K562 (cell line): ENCODE results near the gene CEACAM18. TPM values are rescaled to one million over a fixed set of nuclear protein-coding genes. Genes with fewer than 3 reads are reported as not detected.

Experiments used
- BHLHE40 ChIP-seq: IDR thresholded peaks from 2 replicates; pipeline ENCODE4 v1.6.1; 2011; ENCODE audit warnings: low read length, improper control_type of control experiment
- CEBPB ChIP-seq: fragments of 450-650 bp; IDR thresholded peaks from 2 replicates; pipeline ENCODE4 v1.6.1; 2016; ENCODE audit warnings: missing genetic modification characterization, missing compliant biosample characterization
- SMC3 ChIP-seq: conservative IDR thresholded peaks from 2 replicates; pipeline ENCODE4 v1.6.1; 2011; ENCODE audit warnings: low read depth, low read length, improper control_type of control experiment; ENCODE audit not compliant: insufficient read depth
- ZFX ChIP-seq: sonication (generic); formaldehyde crosslinking; IDR thresholded peaks from 2 replicates; pipeline ENCODE4 v1.8.0; 2022; ENCODE audit warnings: mild to moderate bottlenecking, missing genetic modification reagents, moderate library complexity
- ZNF263 ChIP-seq: sonication (generic); formaldehyde crosslinking; IDR thresholded peaks from 2 replicates; pipeline ENCODE4 v1.8.0; 2022; ENCODE audit warnings: mild to moderate bottlenecking, missing genetic modification reagents, borderline replicate concordance
- polyA plus RNA-seq, 8 experiments: library from polyadenylated mRNA; depleted of rRNA in 4 of 8; stranded (reverse) in 5 of 8; unstranded in 3 of 8; fragments of >200 nt; fragmentation: Nextera tagmentation in 2 of 8; fragmentation: Illumina TruSeq in 1 of 8; extraction: Ambion mirVana in 2 of 8; extraction: Trizol in 1 of 8; gene quantifications; 2 replicates each; pipeline versions ENCODE4 v1.2.1 to v1.2.3, GENCODE V29; 2011 to 2014; ENCODE audit warnings: inconsistent platforms in 1 of 8, missing spikeins in 1 of 8
- total RNA-seq, 7 experiments: library from RNA; depleted of rRNA in 6 of 7; stranded (reverse); fragments of >200 nt in 6 of 7; fragmentation: Illumina TruSeq in 2 of 7; extraction: Trizol in 2 of 7; gene quantifications; 2 replicates each; pipeline versions ENCODE4 v1.2.1 to v1.2.3, GENCODE V29; 2011 to 2021; ENCODE audit warnings: low replicate concordance in 1 of 7
- TF ChIP-seq, protein P1 (sequence below): fragments of 200-600 bp; sonication (generic); IDR thresholded peaks from one replicate; pipeline ENCODE4 v1.6.1; 2012; ENCODE audit warnings: mild to moderate bottlenecking, low read depth, low read length, inconsistent platforms
- TF ChIP-seq, protein P2 (sequence below): fragments of 250-450 bp; sonication (Bioruptor Pico); IDR thresholded peaks from 2 replicates; pipeline ENCODE4 v1.4.0; 2020; ENCODE audit warnings: mild to moderate bottlenecking
- TF ChIP-seq, protein P3 (sequence below): sonication (generic); formaldehyde crosslinking; IDR thresholded peaks from 2 replicates; pipeline ENCODE4 v1.8.0; 2023; ENCODE audit warnings: mild to moderate bottlenecking, missing genetic modification reagents

CEACAM18 gene
- total and polyA plus RNA-seq, 9 of the 15 experiments (the other 6 are each of a cell fraction or from before 2014, with no cell fraction given), result 0.08 to 0.24 (median 0.15) TPM; not detected in 3

DNA sequence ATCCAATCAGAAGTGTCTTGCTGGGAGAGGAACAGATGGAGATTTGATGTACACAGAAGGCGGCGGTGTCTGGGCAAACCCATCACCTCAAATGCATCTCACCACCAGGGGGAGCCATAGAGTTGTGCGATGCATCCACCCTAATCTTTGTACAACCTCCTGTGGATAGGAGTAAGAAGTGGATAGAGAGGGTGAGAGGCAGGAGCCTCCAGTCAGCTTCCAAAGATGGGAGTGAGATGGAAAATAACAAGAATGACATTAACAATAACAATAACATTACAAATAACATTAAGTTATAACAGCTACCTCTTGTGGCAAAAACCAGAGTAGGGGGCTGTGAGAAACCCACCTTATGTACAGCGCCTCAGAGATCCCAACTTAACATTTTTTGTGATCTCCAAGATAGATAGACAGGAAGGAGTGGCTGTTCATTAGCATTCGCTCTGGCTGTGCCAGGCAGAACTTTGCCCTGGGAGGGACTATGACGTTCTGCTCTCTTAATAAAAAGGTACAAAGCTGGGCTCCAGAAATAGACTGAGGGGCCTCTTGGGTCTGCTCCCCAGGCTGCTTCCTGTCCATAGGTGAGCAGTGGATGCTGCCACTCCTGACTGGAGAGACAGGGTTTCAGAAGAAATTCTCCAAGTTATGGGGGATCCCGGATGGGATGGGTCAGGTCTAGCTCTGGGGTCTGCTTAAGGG is 5.2 kb upstream of the CEACAM18 start (continued):
- TF ChIP-seq, protein P1, sequence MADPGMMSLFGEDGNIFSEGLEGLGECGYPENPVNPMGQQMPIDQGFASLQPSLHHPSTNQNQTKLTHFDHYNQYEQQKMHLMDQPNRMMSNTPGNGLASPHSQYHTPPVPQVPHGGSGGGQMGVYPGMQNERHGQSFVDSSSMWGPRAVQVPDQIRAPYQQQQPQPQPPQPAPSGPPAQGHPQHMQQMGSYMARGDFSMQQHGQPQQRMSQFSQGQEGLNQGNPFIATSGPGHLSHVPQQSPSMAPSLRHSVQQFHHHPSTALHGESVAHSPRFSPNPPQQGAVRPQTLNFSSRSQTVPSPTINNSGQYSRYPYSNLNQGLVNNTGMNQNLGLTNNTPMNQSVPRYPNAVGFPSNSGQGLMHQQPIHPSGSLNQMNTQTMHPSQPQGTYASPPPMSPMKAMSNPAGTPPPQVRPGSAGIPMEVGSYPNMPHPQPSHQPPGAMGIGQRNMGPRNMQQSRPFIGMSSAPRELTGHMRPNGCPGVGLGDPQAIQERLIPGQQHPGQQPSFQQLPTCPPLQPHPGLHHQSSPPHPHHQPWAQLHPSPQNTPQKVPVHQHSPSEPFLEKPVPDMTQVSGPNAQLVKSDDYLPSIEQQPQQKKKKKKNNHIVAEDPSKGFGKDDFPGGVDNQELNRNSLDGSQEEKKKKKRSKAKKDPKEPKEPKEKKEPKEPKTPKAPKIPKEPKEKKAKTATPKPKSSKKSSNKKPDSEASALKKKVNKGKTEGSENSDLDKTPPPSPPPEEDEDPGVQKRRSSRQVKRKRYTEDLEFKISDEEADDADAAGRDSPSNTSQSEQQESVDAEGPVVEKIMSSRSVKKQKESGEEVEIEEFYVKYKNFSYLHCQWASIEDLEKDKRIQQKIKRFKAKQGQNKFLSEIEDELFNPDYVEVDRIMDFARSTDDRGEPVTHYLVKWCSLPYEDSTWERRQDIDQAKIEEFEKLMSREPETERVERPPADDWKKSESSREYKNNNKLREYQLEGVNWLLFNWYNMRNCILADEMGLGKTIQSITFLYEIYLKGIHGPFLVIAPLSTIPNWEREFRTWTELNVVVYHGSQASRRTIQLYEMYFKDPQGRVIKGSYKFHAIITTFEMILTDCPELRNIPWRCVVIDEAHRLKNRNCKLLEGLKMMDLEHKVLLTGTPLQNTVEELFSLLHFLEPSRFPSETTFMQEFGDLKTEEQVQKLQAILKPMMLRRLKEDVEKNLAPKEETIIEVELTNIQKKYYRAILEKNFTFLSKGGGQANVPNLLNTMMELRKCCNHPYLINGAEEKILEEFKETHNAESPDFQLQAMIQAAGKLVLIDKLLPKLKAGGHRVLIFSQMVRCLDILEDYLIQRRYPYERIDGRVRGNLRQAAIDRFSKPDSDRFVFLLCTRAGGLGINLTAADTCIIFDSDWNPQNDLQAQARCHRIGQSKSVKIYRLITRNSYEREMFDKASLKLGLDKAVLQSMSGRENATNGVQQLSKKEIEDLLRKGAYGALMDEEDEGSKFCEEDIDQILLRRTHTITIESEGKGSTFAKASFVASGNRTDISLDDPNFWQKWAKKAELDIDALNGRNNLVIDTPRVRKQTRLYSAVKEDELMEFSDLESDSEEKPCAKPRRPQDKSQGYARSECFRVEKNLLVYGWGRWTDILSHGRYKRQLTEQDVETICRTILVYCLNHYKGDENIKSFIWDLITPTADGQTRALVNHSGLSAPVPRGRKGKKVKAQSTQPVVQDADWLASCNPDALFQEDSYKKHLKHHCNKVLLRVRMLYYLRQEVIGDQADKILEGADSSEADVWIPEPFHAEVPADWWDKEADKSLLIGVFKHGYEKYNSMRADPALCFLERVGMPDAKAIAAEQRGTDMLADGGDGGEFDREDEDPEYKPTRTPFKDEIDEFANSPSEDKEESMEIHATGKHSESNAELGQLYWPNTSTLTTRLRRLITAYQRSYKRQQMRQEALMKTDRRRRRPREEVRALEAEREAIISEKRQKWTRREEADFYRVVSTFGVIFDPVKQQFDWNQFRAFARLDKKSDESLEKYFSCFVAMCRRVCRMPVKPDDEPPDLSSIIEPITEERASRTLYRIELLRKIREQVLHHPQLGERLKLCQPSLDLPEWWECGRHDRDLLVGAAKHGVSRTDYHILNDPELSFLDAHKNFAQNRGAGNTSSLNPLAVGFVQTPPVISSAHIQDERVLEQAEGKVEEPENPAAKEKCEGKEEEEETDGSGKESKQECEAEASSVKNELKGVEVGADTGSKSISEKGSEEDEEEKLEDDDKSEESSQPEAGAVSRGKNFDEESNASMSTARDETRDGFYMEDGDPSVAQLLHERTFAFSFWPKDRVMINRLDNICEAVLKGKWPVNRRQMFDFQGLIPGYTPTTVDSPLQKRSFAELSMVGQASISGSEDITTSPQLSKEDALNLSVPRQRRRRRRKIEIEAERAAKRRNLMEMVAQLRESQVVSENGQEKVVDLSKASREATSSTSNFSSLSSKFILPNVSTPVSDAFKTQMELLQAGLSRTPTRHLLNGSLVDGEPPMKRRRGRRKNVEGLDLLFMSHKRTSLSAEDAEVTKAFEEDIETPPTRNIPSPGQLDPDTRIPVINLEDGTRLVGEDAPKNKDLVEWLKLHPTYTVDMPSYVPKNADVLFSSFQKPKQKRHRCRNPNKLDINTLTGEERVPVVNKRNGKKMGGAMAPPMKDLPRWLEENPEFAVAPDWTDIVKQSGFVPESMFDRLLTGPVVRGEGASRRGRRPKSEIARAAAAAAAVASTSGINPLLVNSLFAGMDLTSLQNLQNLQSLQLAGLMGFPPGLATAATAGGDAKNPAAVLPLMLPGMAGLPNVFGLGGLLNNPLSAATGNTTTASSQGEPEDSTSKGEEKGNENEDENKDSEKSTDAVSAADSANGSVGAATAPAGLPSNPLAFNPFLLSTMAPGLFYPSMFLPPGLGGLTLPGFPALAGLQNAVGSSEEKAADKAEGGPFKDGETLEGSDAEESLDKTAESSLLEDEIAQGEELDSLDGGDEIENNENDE, result no peak
- TF ChIP-seq ZFX (CRISPR knock-in tag), result no peak
- peak; percentile 96 for TF ChIP-seq SMC3
- TF ChIP-seq, protein P2, sequence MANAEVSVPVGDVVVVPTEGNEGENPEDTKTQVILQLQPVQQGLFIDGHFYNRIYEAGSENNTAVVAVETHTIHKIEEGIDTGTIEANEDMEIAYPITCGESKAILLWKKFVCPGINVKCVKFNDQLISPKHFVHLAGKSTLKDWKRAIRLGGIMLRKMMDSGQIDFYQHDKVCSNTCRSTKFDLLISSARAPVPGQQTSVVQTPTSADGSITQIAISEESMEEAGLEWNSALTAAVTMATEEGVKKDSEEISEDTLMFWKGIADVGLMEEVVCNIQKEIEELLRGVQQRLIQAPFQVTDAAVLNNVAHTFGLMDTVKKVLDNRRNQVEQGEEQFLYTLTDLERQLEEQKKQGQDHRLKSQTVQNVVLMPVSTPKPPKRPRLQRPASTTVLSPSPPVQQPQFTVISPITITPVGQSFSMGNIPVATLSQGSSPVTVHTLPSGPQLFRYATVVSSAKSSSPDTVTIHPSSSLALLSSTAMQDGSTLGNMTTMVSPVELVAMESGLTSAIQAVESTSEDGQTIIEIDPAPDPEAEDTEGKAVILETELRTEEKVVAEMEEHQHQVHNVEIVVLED (CRISPR knock-in tag), result no peak
- TF ChIP-seq, protein P3, sequence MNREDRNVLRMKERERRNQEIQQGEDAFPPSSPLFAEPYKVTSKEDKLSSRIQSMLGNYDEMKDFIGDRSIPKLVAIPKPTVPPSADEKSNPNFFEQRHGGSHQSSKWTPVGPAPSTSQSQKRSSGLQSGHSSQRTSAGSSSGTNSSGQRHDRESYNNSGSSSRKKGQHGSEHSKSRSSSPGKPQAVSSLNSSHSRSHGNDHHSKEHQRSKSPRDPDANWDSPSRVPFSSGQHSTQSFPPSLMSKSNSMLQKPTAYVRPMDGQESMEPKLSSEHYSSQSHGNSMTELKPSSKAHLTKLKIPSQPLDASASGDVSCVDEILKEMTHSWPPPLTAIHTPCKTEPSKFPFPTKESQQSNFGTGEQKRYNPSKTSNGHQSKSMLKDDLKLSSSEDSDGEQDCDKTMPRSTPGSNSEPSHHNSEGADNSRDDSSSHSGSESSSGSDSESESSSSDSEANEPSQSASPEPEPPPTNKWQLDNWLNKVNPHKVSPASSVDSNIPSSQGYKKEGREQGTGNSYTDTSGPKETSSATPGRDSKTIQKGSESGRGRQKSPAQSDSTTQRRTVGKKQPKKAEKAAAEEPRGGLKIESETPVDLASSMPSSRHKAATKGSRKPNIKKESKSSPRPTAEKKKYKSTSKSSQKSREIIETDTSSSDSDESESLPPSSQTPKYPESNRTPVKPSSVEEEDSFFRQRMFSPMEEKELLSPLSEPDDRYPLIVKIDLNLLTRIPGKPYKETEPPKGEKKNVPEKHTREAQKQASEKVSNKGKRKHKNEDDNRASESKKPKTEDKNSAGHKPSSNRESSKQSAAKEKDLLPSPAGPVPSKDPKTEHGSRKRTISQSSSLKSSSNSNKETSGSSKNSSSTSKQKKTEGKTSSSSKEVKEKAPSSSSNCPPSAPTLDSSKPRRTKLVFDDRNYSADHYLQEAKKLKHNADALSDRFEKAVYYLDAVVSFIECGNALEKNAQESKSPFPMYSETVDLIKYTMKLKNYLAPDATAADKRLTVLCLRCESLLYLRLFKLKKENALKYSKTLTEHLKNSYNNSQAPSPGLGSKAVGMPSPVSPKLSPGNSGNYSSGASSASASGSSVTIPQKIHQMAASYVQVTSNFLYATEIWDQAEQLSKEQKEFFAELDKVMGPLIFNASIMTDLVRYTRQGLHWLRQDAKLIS (CRISPR knock-in tag), result no peak
- TF ChIP-seq BHLHE40, result 0 out of 2 replicates have a peak, but pooled peaks have one; percentile 37
- TF ChIP-seq ZNF263 (CRISPR knock-in tag), result no peak
- no peak for TF ChIP-seq CEBPB
